HepG2 (cell line): ENCODE results near the gene CACNG8. TPM values are rescaled to one million over a fixed set of nuclear protein-coding genes. Genes with fewer than 3 reads are reported as not detected.

ENCODE experiments used
- ATAC-seq: fragments of 200-7000 bp; cut with Tn5 transposase; 3 replicates; pipeline ENCODE4 v1.9.1; 2020; ENCODE audit warnings: mild to moderate bottlenecking, moderate library complexity
- BruUV-seq: library from RNA; stranded (reverse); fragments of 400-500 nt; replicated peaks from 2 replicates; lab custom pipeline; 2021; lab: Mats Ljungman, UMichigan
- CTCF ChIA-PET: fragments of 300-600 bp; formaldehyde crosslinking; extraction: SDS; loops from one replicate; lab custom pipeline; 2021; ENCODE audit warnings: low total read pairs, inconsistent platforms, low intra/inter-chr PET ratio; lab: Yijun Ruan, JAX
- POLR2A ChIA-PET: fragments of 350-600 bp; sonication (Branson Sonifier 250); formaldehyde crosslinking; loops from one replicate; lab custom pipeline; 2020; ENCODE audit warnings: antibody characterized with exemption, inconsistent platforms; lab: Yijun Ruan, JAX
- DNase-seq: peaks from one replicate; pipeline ENCODE4 v3.0.0-alpha.2; 2015; ENCODE audit warnings: low spot score
- FAIRE-seq: peaks from 3 replicates; lab custom pipeline; 2011; peaks lifted over from hg19 to GRCh38; lab: Jason Lieb, UNC
- H2AFZ ChIP-seq: one replicate; pipeline ENCODE4 v1.6.1; 2011; ENCODE audit warnings: low read length, inconsistent platforms
- H3K27ac ChIP-seq: fragments of 300-600 bp; 3 replicates; pipeline ENCODE4 v1.8.0; 2011; ENCODE audit warnings: mixed run types, mild to moderate bottlenecking, mixed read lengths, low read length, inconsistent platforms; ENCODE audit not compliant: insufficient read depth; ENCODE audit errors: extremely low read length
- H3K27me3 ChIP-seq, 2 experiments: fragments of 200-600 bp in 1 of 2; 2 replicates in 1 of 2; 3 replicates in 1 of 2; pipeline versions ENCODE4 v1.6.0 to v1.8.0; 2011; ENCODE audit warnings: low read length in 2 of 2, mild to moderate bottlenecking in 2 of 2, moderate library complexity in 2 of 2, inconsistent platforms in 1 of 2; ENCODE audit not compliant: insufficient read depth in 2 of 2, control insufficient read depth in 1 of 2
- H3K36me3 ChIP-seq, 2 experiments: fragments of 200-600 bp in 1 of 2; replicated peaks in 1 of 2; 2 replicates in 1 of 2; 3 replicates in 1 of 2; pipeline versions ENCODE4 v1.5.1 to v1.8.0; 2011; ENCODE audit warnings: low read length in 2 of 2, inconsistent platforms in 1 of 2; ENCODE audit not compliant: insufficient read depth in 2 of 2, control insufficient read depth in 1 of 2
- H3K4me1 ChIP-seq: 2 replicates; pipeline ENCODE4 v1.5.1; 2012; ENCODE audit warnings: low read length, inconsistent platforms; ENCODE audit not compliant: insufficient read depth
- H3K4me2 ChIP-seq: 2 replicates; pipeline ENCODE4 v1.6.0; 2011; ENCODE audit warnings: low read depth, low read length, inconsistent platforms
- H3K4me3 ChIP-seq, 3 experiments: fragments of 200-600 bp in 1 of 3; sonication (generic), shearing (Covaris generic) in 1 of 3; replicated peaks in 1 of 3; 2 replicates each; pipeline ENCODE4 v1.5.1; 2011 to 2016; ENCODE audit warnings: low read length in 3 of 3, inconsistent platforms in 2 of 3, low read depth in 2 of 3, mild to moderate bottlenecking in 2 of 3, control low read depth in 1 of 3, mixed read lengths in 1 of 3; ENCODE audit not compliant: insufficient read depth in 1 of 3
- H3K79me2 ChIP-seq: one replicate; pipeline ENCODE4 v1.6.1; 2011; ENCODE audit warnings: low read length, inconsistent platforms; ENCODE audit not compliant: insufficient read depth
- H3K9ac ChIP-seq: 2 replicates; pipeline ENCODE4 v1.6.0; 2011; ENCODE audit warnings: mild to moderate bottlenecking, low read depth, low read length, inconsistent platforms; ENCODE audit not compliant: insufficient read depth
- H3K9me3 ChIP-seq: 2 replicates; pipeline ENCODE4 v1.5.1; 2012; ENCODE audit warnings: mild to moderate bottlenecking, low read length
- H4K20me1 ChIP-seq: 2 replicates; pipeline ENCODE4 v1.6.0; 2011; ENCODE audit warnings: inconsistent platforms, mild to moderate bottlenecking, low read length, moderate library complexity; ENCODE audit not compliant: insufficient read depth
- EEA1 ChIP-seq: sonication (generic); formaldehyde crosslinking; IDR thresholded peaks from 2 replicates; pipeline ENCODE4 v1.5.1; 2020; ENCODE audit warnings: mild to moderate bottlenecking, missing genetic modification reagents, borderline replicate concordance
- NR2C2 ChIP-seq: sonication (generic); formaldehyde crosslinking; IDR thresholded peaks from 2 replicates; pipeline ENCODE4 v1.4.0; 2020; ENCODE audit warnings: missing genetic modification reagents, mild to moderate bottlenecking, moderate library complexity, borderline replicate concordance
- SP5 ChIP-seq: IDR thresholded peaks from 2 replicates; pipeline ENCODE4 v1.6.1; 2016; ENCODE audit warnings: low read depth, borderline replicate concordance
- SSRP1 ChIP-seq: IDR thresholded peaks from 2 replicates; pipeline ENCODE4 v1.6.1; 2016; ENCODE audit warnings: control low read depth
- SYNCRIP ChIP-seq: fragments of 200-400 bp; formaldehyde crosslinking; IDR thresholded peaks from 2 replicates; pipeline ENCODE4 v1.6.1; 2018; ENCODE audit warnings: mild to moderate bottlenecking, low read depth, low read length; ENCODE audit not compliant: insufficient read depth
- XRCC5 ChIP-seq: fragments of 200-400 bp; formaldehyde crosslinking; optimal IDR thresholded peaks from 2 replicates; pipeline ENCODE3; 2017; ENCODE audit warnings: mild to moderate bottlenecking, low read length
- ZFP82 ChIP-seq: sonication (generic); formaldehyde crosslinking; IDR thresholded peaks from 2 replicates; pipeline ENCODE4 v1.5.1; 2020; ENCODE audit warnings: mild to moderate bottlenecking, missing genetic modification reagents, borderline replicate concordance
- ZNF160 ChIP-seq: sonication (generic); formaldehyde crosslinking; IDR thresholded peaks from 2 replicates; pipeline ENCODE4 v1.8.0; 2022; ENCODE audit warnings: mild to moderate bottlenecking, inconsistent platforms, missing genetic modification reagents
- ZNF260 ChIP-seq: sonication (generic); formaldehyde crosslinking; IDR thresholded peaks from 2 replicates; pipeline ENCODE4 v1.4.0; 2020; ENCODE audit warnings: missing genetic modification reagents, low read depth, mild to moderate bottlenecking, borderline replicate concordance
- WGBS: methylation state at CpG from one replicate; pipeline ENCODE4 v1.1.6; 2017; ENCODE audit warnings: low lambda C conversion rate; 5-methylcytosine and 5-hydroxymethylcytosine counted together
- in situ Hi-C: cut with HindIII; loops from 2 replicates; pipeline ENCODE4 v1.10.0; 2017; ENCODE audit warnings: low pct_unique_long_range_greater_than_20kb; ENCODE audit not compliant: extremely low pct_ligation_motif_present
- intact Hi-C: fragments of 100-400 bp; cut with micrococcal nuclease; formaldehyde crosslinking; loops from one replicate; pipeline ENCODE4 v1.10.0; 2022; ENCODE audit not compliant: unreplicated experiment
- polyA plus RNA-seq, 8 experiments: library from polyadenylated mRNA; depleted of rRNA in 3 of 8; stranded (reverse) in 7 of 8; unstranded in 1 of 8; fragments of >200 nt; fragmentation: Illumina TruSeq in 4 of 8; extraction: Trizol in 4 of 8; gene quantifications; 2 replicates each; pipeline versions ENCODE4 v1.2.1 to v1.2.3, GENCODE V29; 2011 to 2016; ENCODE audit warnings: low read depth in 4 of 8, missing spikeins in 1 of 8, mixed read lengths in 1 of 8; ENCODE audit not compliant: insufficient read depth in 1 of 8
- total RNA-seq, 5 experiments: library from RNA; depleted of rRNA; stranded (reverse); fragments of >200 nt; fragmentation: Illumina TruSeq; extraction: Trizol; gene quantifications; 2 replicates each; pipeline ENCODE4 v1.2.3, GENCODE V29; 2016; ENCODE audit warnings: low read depth in 1 of 5
- TF ChIP-seq, protein P1 (sequence below): sonication (generic); formaldehyde crosslinking; IDR thresholded peaks from 2 replicates; pipeline ENCODE4 v1.4.0; 2020; ENCODE audit warnings: missing genetic modification reagents
- TF ChIP-seq, protein P2 (sequence below): IDR thresholded peaks from 2 replicates; pipeline ENCODE4 v1.6.1; 2016; ENCODE audit warnings: control low read depth

Gene CACNG8
- total and polyA plus RNA-seq, 2 of the 13 experiments (the other 11 are each of a cell fraction or from before 2014, with no cell fraction given), result not detected

DNA sequence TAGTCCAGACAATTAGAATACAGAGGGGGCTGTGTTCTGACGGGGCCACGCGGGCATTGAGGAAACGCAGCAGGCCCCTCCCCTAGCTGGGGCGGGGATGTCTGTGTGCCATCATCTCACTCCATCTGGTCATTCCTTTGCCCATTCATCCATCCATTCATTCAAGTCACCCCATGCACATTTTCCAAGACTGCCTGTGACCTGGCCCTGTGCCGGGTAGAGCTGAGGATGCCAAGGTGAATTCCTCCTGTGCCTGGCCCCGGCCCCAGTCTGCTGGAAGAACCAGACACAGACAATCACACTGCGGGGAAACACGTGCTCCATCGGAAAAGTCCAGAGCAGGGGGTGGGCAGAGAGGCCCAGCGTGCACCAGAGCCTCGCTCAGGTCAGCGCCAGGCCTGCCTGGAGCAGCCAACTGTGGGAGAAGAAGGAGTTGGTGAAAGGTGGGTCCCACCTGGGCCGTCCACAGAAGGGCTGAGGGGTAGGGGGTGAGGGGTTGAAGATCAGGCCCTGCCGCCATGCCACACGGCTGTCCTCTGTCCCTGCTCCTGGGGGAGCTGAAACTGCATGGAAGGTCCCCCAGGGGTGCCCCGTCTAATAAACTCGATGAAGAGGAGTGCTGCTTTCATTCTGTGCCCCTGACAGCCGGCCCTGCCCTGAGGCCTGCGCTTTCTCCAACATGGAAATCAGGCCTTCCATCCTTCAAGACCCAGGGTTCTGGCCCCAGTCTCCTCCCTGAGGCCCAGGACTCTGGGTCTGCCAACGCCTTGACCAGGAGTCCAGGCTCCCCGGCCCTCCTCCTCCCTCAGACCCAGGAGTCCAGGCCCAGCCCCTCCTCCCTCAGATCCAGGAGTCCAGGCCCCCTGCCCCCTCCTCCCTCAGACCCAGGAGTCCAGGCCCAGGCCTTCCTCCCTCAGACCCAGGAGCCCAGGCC lies 27.1 kb downstream of the CACNG8 start:
- peaks cover 8 to 50% of the 10 kb centered on the region in 2 experiments for H3K27me3 ChIP-seq
- no peaks in the 10 kb centered on the region for H3K36me3 ChIP-seq
- in situ Hi-C loops, result no loop called here
- no peaks in the 10 kb centered on the region for H3K9me3 ChIP-seq
- no peak overlapping the region for H2AFZ ChIP-seq
- TF ChIP-seq XRCC5 (no peak), SSRP1 (CRISPR knock-in tag) (no peak), ZNF160 (CRISPR knock-in tag) (no peak), EEA1 (CRISPR knock-in tag) (no peak), SP5 (CRISPR knock-in tag) (no peak), ZNF260 (no peak), SYNCRIP (no peak), NR2C2 (CRISPR knock-in tag) (no peak), ZFP82 (CRISPR knock-in tag) (no peak)
- TF ChIP-seq, protein P1, sequence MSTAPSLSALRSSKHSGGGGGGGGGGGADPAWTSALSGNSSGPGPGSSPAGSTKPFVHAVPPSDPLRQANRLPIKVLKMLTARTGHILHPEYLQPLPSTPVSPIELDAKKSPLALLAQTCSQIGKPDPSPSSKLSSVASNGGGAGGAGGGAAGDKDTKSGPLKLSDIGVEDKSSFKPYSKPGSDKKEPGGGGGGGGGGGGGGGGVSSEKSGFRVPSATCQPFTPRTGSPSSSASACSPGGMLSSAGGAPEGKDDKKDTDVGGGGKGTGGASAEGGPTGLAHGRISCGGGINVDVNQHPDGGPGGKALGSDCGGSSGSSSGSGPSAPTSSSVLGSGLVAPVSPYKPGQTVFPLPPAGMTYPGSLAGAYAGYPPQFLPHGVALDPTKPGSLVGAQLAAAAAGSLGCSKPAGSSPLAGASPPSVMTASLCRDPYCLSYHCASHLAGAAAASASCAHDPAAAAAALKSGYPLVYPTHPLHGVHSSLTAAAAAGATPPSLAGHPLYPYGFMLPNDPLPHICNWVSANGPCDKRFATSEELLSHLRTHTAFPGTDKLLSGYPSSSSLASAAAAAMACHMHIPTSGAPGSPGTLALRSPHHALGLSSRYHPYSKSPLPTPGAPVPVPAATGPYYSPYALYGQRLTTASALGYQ (CRISPR knock-in tag), result no peak
- TF ChIP-seq, protein P2, sequence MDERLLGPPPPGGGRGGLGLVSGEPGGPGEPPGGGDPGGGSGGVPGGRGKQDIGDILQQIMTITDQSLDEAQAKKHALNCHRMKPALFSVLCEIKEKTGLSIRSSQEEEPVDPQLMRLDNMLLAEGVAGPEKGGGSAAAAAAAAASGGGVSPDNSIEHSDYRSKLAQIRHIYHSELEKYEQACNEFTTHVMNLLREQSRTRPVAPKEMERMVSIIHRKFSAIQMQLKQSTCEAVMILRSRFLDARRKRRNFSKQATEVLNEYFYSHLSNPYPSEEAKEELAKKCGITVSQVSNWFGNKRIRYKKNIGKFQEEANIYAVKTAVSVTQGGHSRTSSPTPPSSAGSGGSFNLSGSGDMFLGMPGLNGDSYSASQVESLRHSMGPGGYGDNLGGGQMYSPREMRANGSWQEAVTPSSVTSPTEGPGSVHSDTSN (CRISPR knock-in tag), result no peak
- no peaks in the 10 kb centered on the region for H4K20me1 ChIP-seq
- no peak for DNase-seq
- 36% methylated on average over 14 of the region's 22 CpGs for WGBS
- no peaks in the 10 kb centered on the region for H3K79me2 ChIP-seq
- POLR2A ChIA-PET, result no interaction called here
- no peak overlapping the region for H3K4me3 ChIP-seq
- no peak overlapping the region for H3K9ac ChIP-seq
- no peak overlapping the region for H3K4me2 ChIP-seq
- intact Hi-C loops, result no loop called here
- no TSS peak for BruUV-seq
- no peaks in the 10 kb centered on the region for H3K4me1 ChIP-seq
- H3K27ac ChIP-seq, result no peak overlapping the region
- CTCF ChIA-PET, result no interaction called here
- no peak for ATAC-seq
- FAIRE-seq, result no peak
